HCT116 (cell line): ENCODE results near the gene SLC6A3. TPM values are rescaled to one million over a fixed set of nuclear protein-coding genes. Genes with fewer than 3 reads are reported as not detected.

Experiments used
- ATAC-seq: fragments of 200-7000 bp; cut with Tn5 transposase; 2 replicates; pipeline ENCODE4 v1.9.1; 2020; ENCODE audit warnings: mild to moderate bottlenecking, moderate library complexity
- BruUV-seq: library from RNA; stranded (reverse); fragments of 400-500 nt; replicated peaks from 2 replicates; lab custom pipeline; 2021; lab: Mats Ljungman, UMichigan
- CTCF ChIA-PET: fragments of 300-600 bp; sonication (Branson Sonifier 250); formaldehyde crosslinking; loops from one replicate; lab custom pipeline; 2021; ENCODE audit warnings: antibody characterized with exemption; lab: Charles Lee
- POLR2A ChIA-PET: fragments of 300-600, 350-600 bp; sonication (Branson Sonifier 250); formaldehyde crosslinking; loops from one replicate; lab custom pipeline; 2021; ENCODE audit warnings: antibody characterized with exemption; lab: Charles Lee
- RAD21 ChIA-PET, 2 experiments: fragments of 300-600 bp; sonication (Branson Sonifier 250); formaldehyde crosslinking; loops; one replicate each; lab custom pipeline; 2023; ENCODE audit warnings: low total read pairs in 2 of 2; ENCODE audit not compliant: uncharacterized antibody in 2 of 2, unreplicated experiment in 2 of 2, low non-redundant PET in 1 of 2; lab: Charles Lee
- DNase-seq: peaks from one replicate; pipeline ENCODE4 v3.0.0-alpha.2; 2010; ENCODE audit warnings: low read depth, low spot score
- H2AFZ ChIP-seq: fragments of 200-600 bp; shearing (Covaris generic), sonication (generic); 2 replicates; pipeline ENCODE4 v1.6.1; 2017; ENCODE audit warnings: low read depth, mixed run types, mixed read lengths, antibody characterized with exemption, low read length; ENCODE audit not compliant: poor library complexity, severe bottlenecking
- H3K27ac ChIP-seq: 2 replicates; pipeline ENCODE4 v1.5.1; 2012; ENCODE audit warnings: low read depth, low read length
- H3K27me3 ChIP-seq: fragments of 200-600 bp; sonication (generic); 2 replicates; pipeline ENCODE4 v1.6.1; 2016; ENCODE audit warnings: mixed run types, low read length, mixed read lengths; ENCODE audit not compliant: insufficient read depth
- H3K36me3 ChIP-seq, 2 experiments: fragments of 200-500 bp in 1 of 2; fragments of 200-600 bp in 1 of 2; sonication (Bioruptor generic) in 1 of 2; sonication (generic) in 1 of 2; 2 replicates each; pipeline versions ENCODE4 v1.5.1 to v1.6.1; 2014 to 2016; ENCODE audit warnings: low read length in 2 of 2, inconsistent platforms in 1 of 2, mixed read lengths in 1 of 2, mixed run types in 1 of 2; ENCODE audit not compliant: insufficient read depth in 2 of 2, control insufficient read depth in 1 of 2
- H3K4me1 ChIP-seq, 2 experiments: fragments of 200-600 bp in 1 of 2; sonication (generic) in 1 of 2; 2 replicates each; pipeline versions ENCODE4 v1.5.1 to v1.6.1; 2012 to 2017; ENCODE audit warnings: low read length in 2 of 2, inconsistent platforms in 1 of 2, mild to moderate bottlenecking in 1 of 2, mixed read lengths in 1 of 2, mixed run types in 1 of 2, moderate library complexity in 1 of 2; ENCODE audit not compliant: insufficient read depth in 2 of 2, control insufficient read depth in 1 of 2
- H3K4me2 ChIP-seq: fragments of 200-600 bp; sonication (generic); 2 replicates; pipeline ENCODE4 v1.6.1; 2017; ENCODE audit warnings: mixed run types, low read length, mixed read lengths
- H3K4me3 ChIP-seq, 2 experiments: fragments of 200-600 bp in 1 of 2; sonication (generic) in 1 of 2; replicated peaks in 1 of 2; 2 replicates each; pipeline ENCODE4 v1.5.1; 2011 to 2016; ENCODE audit warnings: low read length in 2 of 2, control low read depth in 1 of 2, low read depth in 1 of 2, mild to moderate bottlenecking in 1 of 2, mixed read lengths in 1 of 2, mixed run types in 1 of 2
- H3K79me2 ChIP-seq: fragments of 200-600 bp; sonication (generic); 2 replicates; pipeline ENCODE4 v1.6.1; 2017; ENCODE audit warnings: mild to moderate bottlenecking, mixed run types, low read length, moderate library complexity, mixed read lengths; ENCODE audit not compliant: insufficient read depth
- H3K9ac ChIP-seq: fragments of 200-600 bp; sonication (generic); 2 replicates; pipeline ENCODE4 v1.6.1; 2016; ENCODE audit warnings: low read length, mixed read lengths
- H3K9me2 ChIP-seq: fragments of 200-600 bp; sonication (generic), shearing (Covaris generic); 2 replicates; pipeline ENCODE4 v1.6.1; 2017; ENCODE audit warnings: mixed run types, mild to moderate bottlenecking, moderate library complexity; ENCODE audit not compliant: insufficient read depth
- H3K9me3 ChIP-seq, 2 experiments: fragments of 200-500 bp in 1 of 2; fragments of 200-600 bp in 1 of 2; sonication (Bioruptor generic) in 1 of 2; sonication (generic) in 1 of 2; 2 replicates each; pipeline ENCODE4 v1.6.1; 2014 to 2017; ENCODE audit warnings: low read length in 2 of 2, mixed read lengths in 2 of 2, inconsistent platforms in 1 of 2, low read depth in 1 of 2, mild to moderate bottlenecking in 1 of 2, mixed run types in 1 of 2, moderate library complexity in 1 of 2; ENCODE audit not compliant: control insufficient read depth in 1 of 2, insufficient read depth in 1 of 2
- H4K20me1 ChIP-seq: fragments of 200-600 bp; sonication (generic), shearing (Covaris generic); 2 replicates; pipeline ENCODE4 v1.6.1; 2017; ENCODE audit warnings: mixed run types, mild to moderate bottlenecking, moderate library complexity; ENCODE audit not compliant: insufficient read depth
- CTCF ChIP-seq, 3 experiments: fragments of 200-600 bp in 1 of 3; sonication (generic) in 1 of 3; IDR thresholded peaks in 2 of 3; conservative IDR thresholded peaks in 1 of 3; 2 replicates each; pipeline ENCODE4 v1.5.1; 2012 to 2017; ENCODE audit warnings: low read depth in 2 of 3, low read length in 2 of 3, antibody characterized with exemption in 1 of 3, borderline replicate concordance in 1 of 3, control low read depth in 1 of 3, mild to moderate bottlenecking in 1 of 3, mixed read lengths in 1 of 3, mixed run types in 1 of 3, moderate library complexity in 1 of 3; ENCODE audit not compliant: insufficient read depth in 1 of 3
- FOSL1 ChIP-seq: IDR thresholded peaks from 2 replicates; pipeline ENCODE4 v1.6.1; 2012; ENCODE audit warnings: low read depth
- POLR2AphosphoS5 ChIP-seq: IDR thresholded peaks from 2 replicates; pipeline ENCODE4 v1.6.1; 2011; ENCODE audit warnings: mild to moderate bottlenecking, low read depth, low read length, moderate library complexity
- ZFX ChIP-seq: fragments of 450-650 bp; IDR thresholded peaks from 2 replicates; pipeline ENCODE4 v1.6.1; 2017
- intact Hi-C: fragments of 100-400 bp; cut with micrococcal nuclease; formaldehyde crosslinking; loops from 2 replicates; pipeline ENCODE4 v1.10.0; 2022
- total RNA-seq: library from RNA; stranded (reverse); gene quantifications from one replicate; pipeline ENCODE4 v1.2.1, GENCODE V29; 2021; ENCODE audit not compliant: unreplicated experiment

SLC6A3 gene
- total RNA-seq, 1 experiment from 2014 or later = not detected

GRCh38 chr5:1386274-1386717 is 58.9 kb downstream of the SLC6A3 start:
- no peak for DNase-seq
- Histone ChIP-seq H3K4me1 (peaks cover 9 to 16% of the 10 kb centered on the region in 2 experiments; a peak in 3 of 4 replicates), H3K9me3 (no peaks in the 10 kb centered on the region), H3K4me3 (peak overlapping the region; percentile 45 to 64), H2AFZ (peak overlapping the region; percentile 84), H3K27ac (peak overlapping the region; percentile 40; the same call in 1 of the 2 replicates), H3K79me2 (no peaks in the 10 kb centered on the region), H4K20me1 (no peaks in the 10 kb centered on the region), H3K9ac (peak overlapping the region; percentile 50)
- RAD21 ChIA-PET = no interaction called here
- BruUV-seq = no TSS peak
- ATAC-seq = peak; percentile 44
- no peak for TF ChIP-seq FOSL1
- no peak for TF ChIP-seq ZFX
- TF ChIP-seq POLR2AphosphoS5 = no peak
- no peak for TF ChIP-seq CTCF (IDR thresholded peaks at IDR 0.05 in 2 of 3, conservative IDR thresholded peaks at IDR 0.05 in 1 of 3; ENCODE audit: borderline replicate concordance in 1 of 3, insufficient read depth in 1 of 3, low read depth in 2 of 3, low read length in 2 of 3)
- TF ChIP-seq, all 23 proteins: peak for 0
- H3K4me2 ChIP-seq = peak overlapping the region; percentile 98
- peaks cover 21% of the 10 kb centered on the region; the same call in 1 of the 2 replicates for H3K27me3 ChIP-seq
- H3K36me3 ChIP-seq = no peaks in the 10 kb centered on the region
- intact Hi-C loops = no loop called here
- CTCF ChIA-PET = no interaction called here
- POLR2A ChIA-PET = interaction anchor here (1.6 kb wide), 1 partner anchor 9 kb away, joined by 3 read pairs; no protein-coding TSS in a partner anchor
- no peaks in the 10 kb centered on the region for H3K9me2 ChIP-seq
